ENCODE results near the gene ALOXE3.

GRCh38 chr17:8162233-8162996 lies 44.1 kb upstream of the ALOXE3 start, which contains the start of gene VAMP2:
- TF ChIP-seq CTCF (IDR thresholded peaks at IDR 0.05) (peak in 4 of 6 experiments; percentile 4 to 39 (median 26)), EP300 (IDR thresholded peaks at IDR 0.05) (peak in 1 of 4 donors; percentile 32)

Measured in upper lobe of left lung (tissue), 4 donors.